GM18505 (cell line): Measurements from ENCODE around the gene CACNA1H.

ENCODE experiments used
- ATAC-seq: cut with Tn5 transposase; IDR thresholded peaks from one replicate; pipeline ENCODE4 v1.9.1; 2021; ENCODE audit not compliant: unreplicated experiment
- POLR2A ChIP-seq: IDR thresholded peaks from 4 replicates; pipeline ENCODE4 v1.6.1; 2011; ENCODE audit warnings: borderline replicate concordance; ENCODE audit not compliant: insufficient read depth, insufficient read length; ENCODE audit errors: extremely low read depth

CACNA1H gene

GRCh38 chr16:1152651-1153259 lies at the start of gene CACNA1H:
CACNA1H (plus strand) TSS chr16:1153106; CDS start chr16:1153738, 632 bp downstream.
- no peak for TF ChIP-seq POLR2A
- no peak for ATAC-seq

GRCh38 chr16:1103636-1103980 lies 49.3 kb upstream of the CACNA1H start:
- no peak for ATAC-seq

DNA sequence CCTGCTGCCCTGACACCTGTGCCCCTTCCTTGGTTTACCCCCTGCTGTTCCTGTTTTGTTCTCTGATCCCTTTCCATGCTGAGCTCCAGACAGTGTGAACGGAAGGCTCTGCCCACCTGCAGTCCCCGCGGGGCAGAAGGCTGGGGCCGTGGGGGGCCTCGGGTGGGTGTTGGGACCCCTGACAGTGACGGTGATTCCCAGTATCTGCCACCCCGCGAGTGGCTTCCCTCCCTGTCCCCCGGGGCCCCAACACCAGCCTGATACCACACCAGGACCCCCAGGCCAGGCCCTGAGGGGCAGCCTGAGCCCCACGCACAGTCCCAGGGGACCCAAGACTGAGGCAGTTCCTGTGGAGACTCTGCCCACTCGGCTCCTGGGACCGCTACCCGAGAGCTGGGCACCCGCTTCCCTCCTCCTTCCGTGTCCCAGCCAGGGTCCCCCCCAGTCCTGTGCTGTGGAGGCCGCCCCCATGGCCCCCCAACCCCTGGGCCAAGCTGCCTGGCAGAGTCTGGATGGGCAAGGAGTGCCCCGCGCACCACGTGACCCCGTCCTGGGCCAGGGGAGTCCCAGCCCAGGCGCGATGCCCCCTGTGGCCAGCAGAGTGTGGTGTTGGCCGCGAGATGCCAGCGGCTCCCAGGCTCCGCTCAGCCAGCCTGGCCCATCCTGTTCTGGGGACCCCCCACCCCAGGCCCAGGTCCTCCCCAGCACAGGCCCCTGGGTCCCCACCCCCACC lies 46.9 kb upstream of the CACNA1H start:
- no peak for TF ChIP-seq POLR2A
- no peak for ATAC-seq

More at GRCh38 chr16:1103636-1103980, 49.3 kb upstream of the CACNA1H start:
- TF ChIP-seq POLR2A: no peak

- no peak for TF ChIP-seq POLR2A
- no peak for ATAC-seq
These were observed 46.2 kb upstream of the CACNA1H start for GRCh38 chr16:1106659-1107058.

GRCh38 chr16:1107141-1107540 lies 45.8 kb upstream of the CACNA1H start:
- TF ChIP-seq POLR2A: no peak
- ATAC-seq: no peak

- TF ChIP-seq POLR2A: no peak
- no peak for ATAC-seq
These were observed 45.2 kb upstream of the CACNA1H start for GRCh38 chr16:1107731-1108130.

GRCh38 chr16:1108299-1109252 lies 44.3 kb upstream of the CACNA1H start:
- TF ChIP-seq POLR2A: no peak
- no peak for ATAC-seq

GRCh38 chr16:1109648-1110047 lies 43.3 kb upstream of the CACNA1H start:
- ATAC-seq: no peak
- no peak for TF ChIP-seq POLR2A

DNA sequence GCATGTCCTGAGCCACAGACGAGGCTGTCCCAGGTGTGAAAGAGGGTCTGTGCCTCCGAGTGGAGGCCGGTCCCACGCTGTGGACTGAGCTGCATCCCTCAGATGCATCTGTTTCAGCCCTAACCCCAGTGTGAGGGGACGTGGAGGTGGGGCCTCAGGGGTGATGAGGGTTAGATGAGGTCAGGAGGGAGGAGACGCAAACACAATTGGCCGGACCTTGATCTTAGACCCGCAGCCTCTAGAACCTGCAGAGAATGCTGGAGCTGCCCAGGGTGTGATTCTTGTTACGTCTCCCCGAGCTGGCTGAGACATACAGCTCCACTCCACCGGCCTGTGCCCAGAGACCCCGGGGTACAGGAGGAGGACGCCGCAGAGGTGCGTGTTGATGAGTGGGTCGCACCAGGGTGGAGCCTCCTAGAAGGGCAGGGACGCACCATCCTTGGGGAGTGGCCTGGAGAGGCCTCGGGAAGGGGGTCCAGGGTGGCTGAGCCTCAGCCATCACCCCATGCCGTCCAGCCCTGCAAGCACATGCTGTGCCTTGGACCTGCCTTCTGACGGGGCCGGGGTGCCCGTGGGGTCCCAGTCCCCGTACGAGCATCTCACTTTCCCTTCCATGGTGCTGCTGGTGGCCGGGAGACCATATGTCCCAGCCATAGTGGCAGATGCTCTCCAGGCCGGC lies 40.3 kb upstream of the CACNA1H start:
- no peak for TF ChIP-seq POLR2A
- ATAC-seq: no peak

GRCh38 chr16:1113489-1113888 lies 39.4 kb upstream of the CACNA1H start:
- no peak for ATAC-seq
- no peak for TF ChIP-seq POLR2A

DNA sequence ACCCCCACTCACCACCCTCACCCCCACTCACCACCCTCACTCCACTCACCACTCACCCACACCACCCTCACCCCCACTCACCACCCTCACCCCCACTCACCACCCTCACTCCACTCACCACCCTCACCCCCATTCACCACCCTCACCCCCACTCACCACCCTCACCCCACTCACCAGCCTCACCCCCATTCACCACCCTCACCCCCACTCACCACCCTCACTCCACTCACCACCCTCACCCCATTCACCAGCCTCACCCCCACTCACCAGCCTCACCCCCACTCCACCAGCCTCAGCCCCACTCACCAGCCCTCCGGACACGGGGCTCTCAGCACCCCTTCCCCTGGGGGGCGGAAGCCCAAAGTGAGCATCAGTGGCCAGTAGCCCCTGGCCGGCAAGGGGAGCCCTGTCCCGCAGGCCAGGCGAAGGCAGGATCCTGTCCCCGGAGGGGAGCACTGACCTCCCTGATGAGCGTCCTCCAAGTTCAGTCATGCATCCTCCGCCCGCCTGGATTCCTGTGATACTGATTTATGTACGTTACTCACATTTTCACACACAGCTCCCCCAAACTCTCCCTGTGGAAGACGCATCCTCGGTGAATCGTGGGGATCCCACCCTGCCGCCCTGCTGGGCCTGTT lies 38.9 kb upstream of the CACNA1H start:
- no peak for TF ChIP-seq POLR2A
- no peak for ATAC-seq

DNA sequence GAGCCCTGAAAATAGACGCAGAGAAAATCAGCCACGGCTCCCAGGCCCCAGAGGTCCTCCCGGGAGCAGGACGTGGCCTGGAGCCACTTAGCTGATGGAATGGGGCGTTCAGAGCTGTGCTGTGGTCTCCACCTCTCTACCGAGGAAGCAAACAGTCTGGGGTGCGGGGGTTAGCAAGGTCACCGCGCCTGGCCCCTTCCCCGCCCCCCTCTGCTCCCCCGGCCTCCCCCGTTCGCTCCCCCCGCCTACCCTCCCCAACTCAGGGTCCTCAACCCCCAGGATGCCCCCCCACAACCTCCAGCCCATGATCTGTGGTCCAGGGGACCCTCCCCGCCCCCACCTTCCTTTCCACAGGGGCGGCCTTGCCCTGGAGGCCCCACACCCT lies 36.2 kb upstream of the CACNA1H start:
- ATAC-seq: no peak
- no peak for TF ChIP-seq POLR2A
